Measurements from ENCODE around the gene RASSF6. TPM values are rescaled to one million over a fixed set of nuclear protein-coding genes. Genes with fewer than 3 reads are reported as not detected.

The RASSF6 gene
- total RNA-seq, 1 experiment from 2014 or later: 0.22 TPM

GRCh38 chr4:73539386-73539785, 80.8 kb downstream of the RASSF6 start:
- H2BK20ac ChIP-seq (ENCODE audit: low read depth, low read length, poor library complexity, severe bottlenecking): no peak overlapping the region
- H3K79me1 ChIP-seq (ENCODE audit: insufficient read depth, low read depth, low read length, poor library complexity, severe bottlenecking): no peaks in the 10 kb centered on the region
- peaks cover 5 to 6% of the 10 kb centered on the region in 2 experiments; a peak in 2 of 5 replicates for H3K9me3 Mint-ChIP-seq
- no peak overlapping the region for H2AK5ac ChIP-seq (ENCODE audit: insufficient read length, low read length)
- no peak overlapping the region for H3K56ac ChIP-seq (ENCODE audit: insufficient read length, low read depth, low read length)
- H2BK12ac ChIP-seq (ENCODE audit: insufficient read length, low read depth, low read length): no peak overlapping the region
- H3K27ac ChIP-seq (ENCODE audit: insufficient read length, low read depth, low read length): no peak overlapping the region
- H3K18ac ChIP-seq (ENCODE audit: insufficient read length, low read depth, low read length): no peak overlapping the region
- H2AFZ ChIP-seq (ENCODE audit: low read length): no peak overlapping the region
- H3K14ac ChIP-seq (ENCODE audit: insufficient read depth, low read length): no peak overlapping the region
- no peaks in the 10 kb centered on the region; a peak in 1 of 7 replicates for H3K36me3 Mint-ChIP-seq (ENCODE audit: insufficient read depth in 1 of 3, low read depth in 3 of 3)
- no peaks in the 10 kb centered on the region for H3K4me1 Mint-ChIP-seq
- DNase-seq: no peak
- no peak overlapping the region for H3T11ph ChIP-seq (ENCODE audit: low read length)
- H3K4me1 ChIP-seq (ENCODE audit: insufficient read depth, low read length): no peaks in the 10 kb centered on the region
- H2BK120ac ChIP-seq (ENCODE audit: low read depth, low read length, poor library complexity, severe bottlenecking): no peak overlapping the region
- no peak overlapping the region for H4K91ac ChIP-seq (ENCODE audit: insufficient read length, low read depth, low read length)
- no peak overlapping the region for H2BK15ac ChIP-seq (ENCODE audit: low read depth, low read length)
- H3K23ac ChIP-seq (ENCODE audit: insufficient read length, low read depth, low read length): no peak overlapping the region
- H3K79me2 ChIP-seq (ENCODE audit: insufficient read depth, low read length): no peaks in the 10 kb centered on the region
- H4K20me1 ChIP-seq (ENCODE audit: control insufficient read depth, insufficient read depth, insufficient read length): no peaks in the 10 kb centered on the region
- TF ChIP-seq CTCF (conservative IDR thresholded peaks at IDR 0.05): no peak
- H2BK5ac ChIP-seq (ENCODE audit: insufficient read length, low read length): no peak overlapping the region
- no peaks in the 10 kb centered on the region for H3K9me3 ChIP-seq (ENCODE audit: control insufficient read depth, low read depth, low read length)
- H4K5ac ChIP-seq (ENCODE audit: insufficient read length, low read depth, low read length): no peak overlapping the region
- no peak overlapping the region for H3K4ac ChIP-seq (ENCODE audit: low read depth, low read length)
- no peaks in the 10 kb centered on the region for H3K27me3 ChIP-seq (ENCODE audit: insufficient read depth, low read length)
- H3K4me3 Mint-ChIP-seq: no peak overlapping the region
- no peak overlapping the region for H3K4me2 ChIP-seq (ENCODE audit: insufficient read depth, insufficient read length, low read length)
- WGBS (ENCODE audit: extremely low coverage, insufficient read length, low lambda C conversion rate): no CpG with 5 or more reads among the region's 4 CpGs
- H4K8ac ChIP-seq (replicated peaks; ENCODE audit: insufficient read length, low read depth, low read length): no peak overlapping the region
- H3K27me3 Mint-ChIP-seq (ENCODE audit: low read depth): no peaks in the 10 kb centered on the region
- no peaks in the 10 kb centered on the region for H3K23me2 ChIP-seq (ENCODE audit: insufficient read length, low read depth, low read length, poor library complexity, severe bottlenecking)
- no peak overlapping the region for H3K27ac Mint-ChIP-seq
- no peak overlapping the region for H3K9ac ChIP-seq (ENCODE audit: extremely low read depth, insufficient read length, low read length)
